ENCODE data around the gene CDKN2AIP. TPM values are rescaled to one million over a fixed set of nuclear protein-coding genes. Genes with fewer than 3 reads are reported as not detected.
"Not testable (repeated sequence)": the region's sequence is repeated elsewhere in the genome, so short reads cannot be mapped to it uniquely, and the experiment has no call there.

The CDKN2AIP gene
- total RNA-seq, 1 donor, result 31.0 TPM

GRCh38 chr4:183413234-183414200 is 30.9 kb upstream of the CDKN2AIP start:
- no peak for DNase-seq (ENCODE audit: low read depth in 2 of 3, low spot score in 2 of 3)

- no peak for DNase-seq (ENCODE audit: low read depth in 2 of 3, low spot score in 2 of 3)
These were observed 27.3 kb upstream of the CDKN2AIP start for GRCh38 chr4:183416879-183417755.

- DNase-seq (ENCODE audit: low read depth in 2 of 3, low spot score in 2 of 3), result no peak
These were observed 21.3 kb upstream of the CDKN2AIP start for GRCh38 chr4:183422962-183423631.

GRCh38 chr4:183424109-183424744 is 20.2 kb upstream of the CDKN2AIP start:
- DNase-seq (ENCODE audit: low read depth in 2 of 3, low spot score in 2 of 3), result no peak

GRCh38 chr4:183426507-183426906 is 17.9 kb upstream of the CDKN2AIP start:
- no peak for DNase-seq (ENCODE audit: low read depth in 2 of 3, low spot score in 2 of 3)

- DNase-seq (ENCODE audit: low read depth in 2 of 3, low spot score in 2 of 3), result no peak
These were observed 14.9 kb upstream of the CDKN2AIP start for GRCh38 chr4:183429489-183429888.

GRCh38 chr4:183430317-183430993 is 14.0 kb upstream of the CDKN2AIP start:
- no peak for DNase-seq (ENCODE audit: low read depth in 2 of 3, low spot score in 2 of 3)

- no peak for DNase-seq (ENCODE audit: low read depth in 2 of 3, low spot score in 2 of 3)
These were observed 13.5 kb upstream of the CDKN2AIP start for GRCh38 chr4:183430994-183431347.

GRCh38 chr4:183431614-183432013 is 12.8 kb upstream of the CDKN2AIP start:
- DNase-seq (ENCODE audit: low read depth in 2 of 3, low spot score in 2 of 3), result no peak

GRCh38 chr4:183433183-183433582 is 11.3 kb upstream of the CDKN2AIP start:
- not testable (repeated sequence) for DNase-seq (ENCODE audit: low read depth in 2 of 3, low spot score in 2 of 3)

GRCh38 chr4:183434264-183434663 is 10.2 kb upstream of the CDKN2AIP start:
- DNase-seq (ENCODE audit: low read depth in 2 of 3, low spot score in 2 of 3), result no peak

GRCh38 chr4:183434666-183435190 is 9.7 kb upstream of the CDKN2AIP start:
- DNase-seq (ENCODE audit: low read depth in 2 of 3, low spot score in 2 of 3), result no peak

GRCh38 chr4:183435803-183436202 is 8.6 kb upstream of the CDKN2AIP start:
- DNase-seq (ENCODE audit: low read depth in 2 of 3, low spot score in 2 of 3), result no peak

- no peak for DNase-seq (ENCODE audit: low read depth in 2 of 3, low spot score in 2 of 3)
These were observed 8.0 kb upstream of the CDKN2AIP start for GRCh38 chr4:183436417-183436816.

- DNase-seq (ENCODE audit: low read depth in 2 of 3, low spot score in 2 of 3), result no peak
These were observed 7.0 kb upstream of the CDKN2AIP start for GRCh38 chr4:183437452-183437851.

- DNase-seq (ENCODE audit: low read depth in 2 of 3, low spot score in 2 of 3), result no peak
These were observed 5.8 kb upstream of the CDKN2AIP start for GRCh38 chr4:183438458-183439113.

GRCh38 chr4:183441276-183441675 is 3.2 kb upstream of the CDKN2AIP start:
- DNase-seq (ENCODE audit: low read depth in 2 of 3, low spot score in 2 of 3), result no peak

- peak in 2 of 3 donors; percentile 2 to 33 for DNase-seq (ENCODE audit: low read depth in 2 of 3, low spot score in 2 of 3)
These were observed 702 bp upstream of the CDKN2AIP start for GRCh38 chr4:183443655-183444213.

- no peak for DNase-seq (ENCODE audit: low read depth in 2 of 3, low spot score in 2 of 3)
These were observed 627 bp downstream of the CDKN2AIP start for GRCh38 chr4:183445097-183445428.
